SJSA1 (cell line): ENCODE results near the gene ADARB2. TPM values are rescaled to one million over a fixed set of nuclear protein-coding genes. Genes with fewer than 3 reads are reported as not detected.
A peak's percentile ranks its signal among the peaks of the same experiment; 100 is the strongest.

ENCODE experiments used
- DNase-seq, 2 experiments: peaks; one replicate each; pipeline ENCODE4 v3.0.0-alpha.2; 2015 to 2020; ENCODE audit warnings: low spot score in 2 of 2, low read depth in 1 of 2
- H3K27ac ChIP-seq: fragments of 250-450 bp; sonication (Bioruptor Pico); 2 replicates; pipeline ENCODE4 v1.5.1; 2020; ENCODE audit warnings: mild to moderate bottlenecking, moderate library complexity
- H3K27me3 ChIP-seq: fragments of 250-450 bp; sonication (Bioruptor Pico); replicated peaks from 2 replicates; pipeline ENCODE4 v1.5.1; 2020; ENCODE audit warnings: mild to moderate bottlenecking, moderate library complexity
- H3K36me3 ChIP-seq: fragments of 250-450 bp; sonication (Bioruptor Pico); 2 replicates; pipeline ENCODE4 v1.5.1; 2020; ENCODE audit warnings: mild to moderate bottlenecking
- H3K4me1 ChIP-seq: fragments of 250-450 bp; sonication (Bioruptor Pico); replicated peaks from 2 replicates; pipeline ENCODE4 v1.6.1; 2021; ENCODE audit warnings: mild to moderate bottlenecking
- H3K4me3 ChIP-seq: fragments of 250-450 bp; sonication (Bioruptor Pico); 2 replicates; pipeline ENCODE4 v1.5.1; 2020; ENCODE audit warnings: mild to moderate bottlenecking
- H3K9me3 ChIP-seq: fragments of 250-450 bp; sonication (Bioruptor Pico); replicated peaks from 2 replicates; pipeline ENCODE4 v1.5.1; 2020; ENCODE audit warnings: mild to moderate bottlenecking
- total RNA-seq: library from RNA; depleted of rRNA; stranded (reverse); fragments of >200 nt; shearing (Covaris generic); gene quantifications from 2 replicates; pipeline ENCODE4 v1.2.3, GENCODE V29; 2014

ADARB2 gene
- total RNA-seq, 1 experiment from 2014 or later = not detected

DNA sequence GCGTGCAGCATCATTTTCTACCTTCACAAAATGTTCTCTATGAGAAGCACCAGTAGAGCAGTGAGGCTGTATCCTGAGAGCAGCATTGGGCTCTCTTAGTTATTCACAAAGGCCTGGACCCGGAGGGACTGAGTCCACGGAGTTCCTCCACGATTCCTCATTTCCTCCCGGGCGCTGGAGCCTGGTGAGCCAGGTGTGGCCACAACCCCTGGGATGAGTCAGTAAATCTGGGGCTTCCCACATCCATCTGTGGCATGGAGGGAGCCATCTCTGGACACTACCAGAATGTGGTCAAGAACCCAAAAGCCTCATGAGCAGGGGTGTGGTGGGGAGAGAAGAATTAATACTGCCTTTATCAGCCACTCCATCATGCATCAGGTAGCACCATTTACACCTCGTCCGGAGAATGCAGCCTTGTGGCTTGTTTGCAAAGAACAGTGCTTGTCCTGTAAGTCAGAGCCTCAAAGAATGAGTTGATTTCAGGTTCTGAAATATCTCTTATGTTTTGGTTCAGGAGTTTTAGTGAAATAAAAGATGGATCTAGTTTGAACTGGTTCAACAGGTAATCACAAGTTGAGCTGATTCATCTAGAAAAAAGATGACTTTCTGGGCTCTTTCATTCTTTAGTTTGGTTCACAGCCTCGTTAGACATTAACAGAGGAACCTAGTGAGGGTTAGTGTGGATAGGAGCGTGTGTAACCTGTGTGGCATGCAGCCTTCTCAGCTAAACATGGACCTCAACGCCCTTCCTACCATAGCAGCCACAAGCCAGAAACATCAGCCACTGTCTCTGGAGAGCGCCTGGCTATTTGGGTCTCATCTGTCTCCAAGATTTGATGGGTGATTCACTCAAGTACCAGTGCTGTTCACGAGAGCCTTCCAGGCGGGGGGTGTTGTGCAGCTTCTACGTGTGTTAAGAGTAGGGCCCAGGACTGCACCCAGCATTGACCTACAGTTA is 586.0 kb downstream of the ADARB2 start:
- Histone ChIP-seq H3K27me3 (peaks cover 15% of the 10 kb centered on the region), H3K9me3 (0 out of 2 replicates have a peak, but pooled peaks cover 2% of the 10 kb centered on the region), H3K36me3 (no peaks in the 10 kb centered on the region), H3K4me3 (no peak overlapping the region), H3K27ac (no peak overlapping the region), H3K4me1 (no peaks in the 10 kb centered on the region)
- DNase-seq = peak in 1 of 2 experiments; percentile 41

DNA sequence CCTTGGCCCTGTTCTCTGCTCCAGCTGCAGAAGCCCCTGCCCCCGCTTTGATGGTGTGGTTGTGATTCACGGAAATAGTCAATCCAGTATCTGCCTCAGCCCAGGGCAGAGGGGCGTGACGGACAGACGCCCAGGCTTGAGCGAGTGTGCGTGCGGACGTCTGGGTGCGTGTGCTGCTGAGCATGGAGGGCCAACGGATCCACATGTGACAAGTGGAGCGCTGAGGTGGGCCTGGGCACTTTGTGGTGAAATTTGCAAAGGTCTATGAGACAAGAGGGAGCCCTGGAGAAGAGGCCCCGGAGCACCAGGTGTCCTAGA is 586.7 kb downstream of the ADARB2 start:
- Histone ChIP-seq H3K36me3 (no peaks in the 10 kb centered on the region), H3K27ac (no peak overlapping the region), H3K9me3 (0 out of 2 replicates have a peak, but pooled peaks cover 2% of the 10 kb centered on the region), H3K27me3 (peaks cover 12% of the 10 kb centered on the region; the same call in 1 of the 2 replicates), H3K4me1 (no peaks in the 10 kb centered on the region), H3K4me3 (no peak overlapping the region)
- no peak for DNase-seq

DNA sequence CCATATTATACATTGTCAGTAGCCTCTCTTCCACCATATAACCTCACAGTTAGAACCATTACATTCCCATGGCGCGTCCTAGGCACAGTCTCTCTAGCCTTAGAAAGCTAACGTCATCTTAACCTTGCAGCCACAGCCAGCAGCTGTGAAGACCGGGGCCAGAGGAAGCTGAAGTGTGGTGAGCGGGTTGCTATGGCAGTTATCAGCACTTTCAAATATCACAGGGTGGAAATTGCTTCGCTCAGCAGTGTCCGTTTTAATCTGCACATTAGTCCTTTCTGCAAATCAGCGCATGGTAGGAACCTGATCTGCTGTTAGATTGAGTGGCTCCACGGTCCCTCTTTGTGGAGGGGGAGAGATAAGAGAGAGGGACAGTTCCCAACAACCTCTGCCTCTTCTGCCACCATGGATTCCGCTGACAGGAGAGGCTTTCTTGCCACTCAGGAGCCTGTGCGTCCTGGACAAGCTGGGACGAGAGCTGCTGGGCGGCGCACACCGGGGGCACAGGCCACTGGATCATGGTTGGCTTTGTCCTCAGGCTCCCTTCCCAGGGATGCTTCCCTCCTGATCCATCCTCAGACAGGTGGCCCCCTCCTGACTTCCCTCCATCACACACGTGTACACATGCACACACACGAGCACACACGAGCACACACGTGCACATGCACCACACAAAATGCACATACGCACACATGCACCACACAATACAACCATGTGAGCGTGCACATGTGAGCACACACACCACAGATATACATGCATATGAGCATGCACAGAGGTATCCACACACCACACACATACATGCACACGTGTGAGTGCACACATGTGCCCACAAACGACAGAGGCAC is 587.3 kb downstream of the ADARB2 start:
- Histone ChIP-seq H3K27ac (no peak overlapping the region), H3K4me1 (no peaks in the 10 kb centered on the region), H3K36me3 (no peaks in the 10 kb centered on the region), H3K27me3 (peaks cover 12% of the 10 kb centered on the region; the same call in 1 of the 2 replicates), H3K9me3 (0 out of 2 replicates have a peak, but pooled peaks cover 2% of the 10 kb centered on the region), H3K4me3 (no peak overlapping the region)
- DNase-seq = no peak

DNA sequence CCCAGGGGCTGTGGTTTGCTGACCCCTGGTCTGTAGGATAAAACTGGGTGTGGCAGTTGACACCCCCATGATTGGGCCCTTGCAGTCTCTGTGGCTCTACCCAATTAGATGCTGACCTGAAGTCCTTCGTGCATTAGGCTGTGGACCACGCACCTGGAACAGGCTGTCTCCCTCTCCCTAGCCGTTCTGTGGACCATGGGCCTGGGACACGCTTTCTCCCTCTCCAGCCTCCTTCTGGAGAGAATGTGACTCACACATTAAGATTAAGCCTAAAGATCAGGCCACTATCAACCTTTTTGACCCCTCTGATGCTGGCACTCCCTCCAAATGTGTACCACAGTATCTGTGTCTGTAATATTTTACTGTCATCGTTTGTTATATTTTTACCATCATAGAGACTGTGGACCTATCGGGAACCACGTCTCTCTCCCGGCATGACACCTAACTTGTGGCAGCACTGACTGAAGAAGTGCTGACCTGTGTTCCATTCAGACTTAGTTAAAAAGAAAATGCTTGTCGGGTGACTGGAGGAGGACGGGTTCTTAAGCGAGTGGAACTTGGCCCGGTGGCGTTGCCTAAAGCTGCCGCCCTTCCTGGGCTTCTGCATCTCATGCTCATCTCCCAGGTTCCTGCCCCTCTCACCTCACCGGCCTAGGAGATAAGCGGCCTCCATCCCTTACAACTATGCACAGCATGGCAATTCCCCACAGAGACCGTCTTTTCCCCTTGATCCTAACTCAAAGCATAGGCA is 588.3 kb downstream of the ADARB2 start:
- H3K36me3 ChIP-seq = no peaks in the 10 kb centered on the region
- H3K4me1 ChIP-seq = no peaks in the 10 kb centered on the region
- H3K9me3 ChIP-seq = 0 out of 2 replicates have a peak, but pooled peaks cover 2% of the 10 kb centered on the region
- H3K27me3 ChIP-seq = peaks cover 9% of the 10 kb centered on the region; the same call in 1 of the 2 replicates
- no peak overlapping the region for H3K4me3 ChIP-seq
- no peak overlapping the region for H3K27ac ChIP-seq
- no peak for DNase-seq

DNA sequence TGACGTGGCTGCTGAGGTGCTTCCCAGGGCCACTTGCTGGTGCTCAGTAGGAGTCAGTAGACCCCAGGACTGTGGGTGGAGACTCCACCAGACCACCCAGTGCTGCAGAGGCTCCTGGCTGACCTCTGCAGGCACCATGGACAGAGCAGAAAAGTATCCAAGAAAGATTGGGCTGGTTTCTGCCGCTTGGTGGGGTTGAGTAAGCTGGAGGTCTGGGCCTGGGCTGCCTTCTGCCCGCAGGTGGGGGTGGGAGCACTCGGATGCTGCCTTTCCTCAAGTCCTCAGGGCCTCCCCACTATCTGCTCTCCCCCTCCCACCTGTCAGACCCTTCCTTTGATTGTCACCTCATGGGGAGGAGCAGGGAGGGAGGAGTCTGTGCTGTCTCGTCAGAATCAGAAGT is 589.5 kb downstream of the ADARB2 start:
- Histone ChIP-seq H3K4me1 (no peaks in the 10 kb centered on the region), H3K4me3 (no peak overlapping the region), H3K9me3 (0 out of 2 replicates have a peak, but pooled peaks cover 2% of the 10 kb centered on the region), H3K27ac (no peak overlapping the region), H3K27me3 (no peaks in the 10 kb centered on the region), H3K36me3 (no peaks in the 10 kb centered on the region)
- no peak for DNase-seq

DNA sequence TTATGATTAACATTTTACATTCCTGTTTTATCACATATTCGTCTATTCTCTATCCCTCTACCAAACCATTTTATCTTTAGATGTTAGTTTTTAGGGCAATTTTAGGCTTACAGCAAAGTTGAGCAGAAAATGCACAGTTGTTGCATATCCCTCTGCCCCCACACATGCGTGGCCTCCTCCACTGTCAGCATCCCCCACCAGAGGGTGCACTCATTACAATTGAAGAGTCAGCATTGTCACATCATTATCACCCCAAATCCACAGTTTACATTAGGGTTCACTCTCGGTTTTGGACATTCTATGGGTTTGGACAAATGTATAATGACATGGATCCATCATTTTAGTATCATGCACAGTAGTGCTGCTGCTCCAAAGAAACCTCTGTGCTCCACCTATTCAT is 594.7 kb downstream of the ADARB2 start:
- Histone ChIP-seq H3K9me3 (0 out of 2 replicates have a peak, but pooled peaks cover 2% of the 10 kb centered on the region), H3K27ac (no peak overlapping the region), H3K36me3 (no peaks in the 10 kb centered on the region), H3K4me1 (no peaks in the 10 kb centered on the region), H3K27me3 (no peaks in the 10 kb centered on the region), H3K4me3 (no peak overlapping the region)
- DNase-seq = no peak

DNA sequence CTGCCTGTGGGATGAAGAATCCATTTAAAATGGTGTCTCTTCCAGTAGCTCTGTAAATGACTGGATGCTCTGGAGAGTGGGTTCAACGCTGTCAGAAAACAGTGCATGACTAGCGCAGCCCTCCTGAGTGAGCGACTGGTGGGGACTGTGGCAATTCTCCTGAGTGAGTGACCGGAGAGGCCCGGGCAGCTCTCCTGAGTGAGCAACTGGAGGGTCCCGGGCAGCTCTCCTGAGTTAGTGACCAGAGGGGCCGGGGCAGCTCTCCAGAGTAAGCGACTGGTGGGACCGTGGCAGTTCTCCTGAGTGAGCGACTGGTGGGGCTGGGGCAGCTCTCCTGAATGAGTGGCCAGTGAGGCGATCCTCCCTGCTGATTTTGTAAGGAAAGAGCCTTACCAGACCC is 595.6 kb downstream of the ADARB2 start:
- Histone ChIP-seq H3K4me3 (no peak overlapping the region), H3K4me1 (no peaks in the 10 kb centered on the region), H3K27ac (no peak overlapping the region), H3K27me3 (no peaks in the 10 kb centered on the region), H3K9me3 (0 out of 2 replicates have a peak, but pooled peaks cover 2% of the 10 kb centered on the region), H3K36me3 (no peaks in the 10 kb centered on the region)
- DNase-seq = peak in 1 of 2 experiments; percentile 37

DNA sequence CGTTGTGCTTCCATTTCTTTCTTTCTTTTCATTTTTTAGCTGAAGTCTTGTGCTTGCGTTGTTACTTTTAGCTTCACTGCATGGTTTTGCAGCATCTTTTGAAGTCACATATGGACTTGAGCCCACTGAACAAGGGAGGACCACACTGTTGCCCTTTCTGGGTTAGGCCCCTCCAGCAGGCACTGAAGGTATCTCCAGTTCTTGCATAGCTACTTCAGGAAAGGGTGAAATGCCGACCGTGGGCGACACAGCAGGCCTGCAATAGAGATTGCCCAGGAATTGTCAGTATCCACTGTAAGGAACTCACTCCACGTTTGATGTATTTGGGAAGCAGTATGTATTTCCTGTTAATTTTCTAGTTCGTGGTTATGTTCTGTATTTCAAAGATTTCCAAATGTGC is 596.1 kb downstream of the ADARB2 start:
- no peaks in the 10 kb centered on the region for H3K9me3 ChIP-seq
- no peaks in the 10 kb centered on the region for H3K4me1 ChIP-seq
- H3K27ac ChIP-seq = no peak overlapping the region
- H3K27me3 ChIP-seq = no peaks in the 10 kb centered on the region; the same call in 1 of the 2 replicates
- no peaks in the 10 kb centered on the region for H3K36me3 ChIP-seq
- no peak overlapping the region for H3K4me3 ChIP-seq
- no peak for DNase-seq

DNA sequence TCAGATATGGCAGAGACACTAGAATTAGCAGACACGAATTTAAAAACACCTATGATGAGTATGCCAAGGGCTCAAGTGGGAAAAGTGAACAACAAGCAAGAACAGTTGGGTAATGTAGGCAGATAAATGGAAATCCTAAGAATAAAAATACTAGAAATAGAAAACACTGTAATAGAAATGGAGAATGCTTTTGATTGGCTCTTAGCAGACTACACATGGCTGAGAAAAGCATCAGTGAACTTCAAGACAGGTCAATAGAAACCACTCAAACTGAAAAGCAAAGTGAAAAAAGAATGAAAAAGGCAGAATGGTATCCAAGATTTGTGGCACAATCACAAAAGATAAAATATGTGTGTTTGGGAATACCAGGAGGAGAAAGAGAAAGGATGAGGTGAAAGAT is 598.8 kb downstream of the ADARB2 start:
- H3K9me3 ChIP-seq = no peaks in the 10 kb centered on the region
- no peaks in the 10 kb centered on the region for H3K4me1 ChIP-seq

DNA sequence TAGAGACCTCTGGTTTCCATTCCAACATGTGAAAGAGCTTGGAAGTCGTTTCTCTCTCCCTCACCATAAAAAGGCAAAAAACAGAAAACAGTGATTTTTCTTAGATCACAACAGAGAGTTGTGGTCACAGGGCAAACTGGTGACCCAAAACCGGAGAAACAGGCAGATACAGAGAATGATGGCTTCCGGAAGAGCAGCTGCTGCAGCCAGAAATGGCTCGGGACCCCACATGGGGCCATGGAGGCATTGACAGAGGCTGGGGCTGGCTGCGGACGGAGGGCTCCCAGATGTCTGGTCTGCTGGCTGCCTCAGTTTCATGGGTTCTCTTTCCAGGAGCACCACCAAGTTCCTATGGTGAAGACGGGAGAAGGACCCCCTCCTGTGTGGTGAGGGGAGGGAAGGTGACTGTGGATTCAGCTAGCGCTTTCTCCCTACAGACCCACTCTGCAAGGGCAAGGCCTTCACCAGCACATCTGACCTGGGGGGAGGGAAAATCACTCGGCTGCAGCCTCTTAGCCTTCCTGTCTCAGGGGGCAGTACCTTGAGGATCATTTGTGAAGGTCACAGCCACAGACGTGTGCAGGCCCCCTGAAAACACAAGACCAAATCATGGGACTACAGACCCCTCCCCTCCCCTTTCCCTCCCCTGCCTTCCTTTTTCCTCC is 599.7 kb downstream of the ADARB2 start:
- H3K27ac ChIP-seq = no peak overlapping the region
- H3K4me1 ChIP-seq = no peaks in the 10 kb centered on the region
- H3K27me3 ChIP-seq = no peaks in the 10 kb centered on the region; the same call in 1 of the 2 replicates
- H3K9me3 ChIP-seq = no peaks in the 10 kb centered on the region
- no peaks in the 10 kb centered on the region for H3K36me3 ChIP-seq
- no peak overlapping the region for H3K4me3 ChIP-seq
- DNase-seq = peak in 1 of 2 experiments; percentile 38

More for the DNA sequence above, 598.8 kb downstream of the ADARB2 start:
- Histone ChIP-seq H3K27ac (no peak overlapping the region), H3K36me3 (no peaks in the 10 kb centered on the region), H3K4me3 (no peak overlapping the region), H3K27me3 (no peaks in the 10 kb centered on the region; the same call in 1 of the 2 replicates)
- no peak for DNase-seq

DNA sequence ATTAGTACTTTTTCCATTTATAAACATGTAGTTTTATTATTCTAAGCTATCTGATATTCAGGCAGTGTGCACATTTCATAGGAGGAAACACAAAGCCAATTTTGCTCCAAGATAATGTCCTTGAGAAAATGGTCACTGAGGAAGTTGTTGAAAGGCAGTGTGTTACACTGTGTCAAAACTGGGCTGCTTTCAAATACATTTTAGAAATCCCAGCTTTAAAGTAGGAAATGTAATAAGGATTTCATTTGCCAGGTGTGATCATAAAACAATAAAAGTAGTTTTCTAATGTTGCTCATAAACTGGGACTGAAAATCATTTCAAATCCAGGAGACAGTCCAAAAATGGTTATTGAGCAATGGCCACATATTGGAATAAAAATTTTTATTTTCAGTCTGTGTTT is 601.1 kb downstream of the ADARB2 start:
- no peak overlapping the region for H3K27ac ChIP-seq
- no peaks in the 10 kb centered on the region for H3K9me3 ChIP-seq
- H3K4me3 ChIP-seq = no peak overlapping the region
- H3K27me3 ChIP-seq = no peaks in the 10 kb centered on the region; the same call in 1 of the 2 replicates
- DNase-seq = no peak
- H3K4me1 ChIP-seq = no peaks in the 10 kb centered on the region
- H3K36me3 ChIP-seq = peaks cover 7% of the 10 kb centered on the region; the same call in 1 of the 2 replicates

DNA sequence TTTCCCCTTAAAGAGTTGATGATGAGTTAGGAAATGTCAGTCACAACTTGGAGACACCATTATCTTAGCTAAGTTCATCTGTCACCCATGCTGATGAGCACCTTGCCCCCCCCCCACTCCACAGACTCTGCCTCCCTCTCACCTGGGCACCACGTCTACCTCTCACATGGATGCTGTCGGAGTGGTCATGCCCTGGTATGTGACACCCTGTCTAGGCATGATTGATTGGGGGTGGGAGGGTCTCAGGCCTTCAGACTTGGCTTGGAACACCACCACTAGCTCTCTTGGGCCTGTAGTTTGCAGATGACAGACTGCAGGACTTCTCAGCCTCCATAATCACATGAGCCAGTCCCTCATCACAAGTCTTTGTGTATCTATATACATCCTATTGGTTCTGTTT is 603.2 kb downstream of the ADARB2 start:
- H3K4me3 ChIP-seq = no peak overlapping the region
- H3K4me1 ChIP-seq = no peaks in the 10 kb centered on the region
- no peaks in the 10 kb centered on the region for H3K9me3 ChIP-seq
- H3K36me3 ChIP-seq = peaks cover 28% of the 10 kb centered on the region
- no peak overlapping the region for H3K27ac ChIP-seq
- peak in 1 of 2 experiments; percentile 27 for DNase-seq
- H3K27me3 ChIP-seq = no peaks in the 10 kb centered on the region; the same call in 1 of the 2 replicates
